Daoy (cell line): Measurements from ENCODE around the gene BDP1. TPM values are rescaled to one million over a fixed set of nuclear protein-coding genes. Genes with fewer than 3 reads are reported as not detected.
A peak's percentile ranks its signal among the peaks of the same experiment; 100 is the strongest.
"Not testable (repeated sequence)": the region's sequence is repeated elsewhere in the genome, so short reads cannot be mapped to it uniquely, and the experiment has no call there.

Experiments
- DNase-seq: peaks from one replicate; pipeline ENCODE4 v3.0.0-alpha.2; 2015; ENCODE audit warnings: low read depth
- total RNA-seq: library from RNA; depleted of rRNA; stranded (reverse); fragments of >200 nt; shearing (Covaris generic); gene quantifications from 2 replicates; pipeline ENCODE4 v1.2.3, GENCODE V29; 2014; rRNA removed

BDP1 gene, protein sequence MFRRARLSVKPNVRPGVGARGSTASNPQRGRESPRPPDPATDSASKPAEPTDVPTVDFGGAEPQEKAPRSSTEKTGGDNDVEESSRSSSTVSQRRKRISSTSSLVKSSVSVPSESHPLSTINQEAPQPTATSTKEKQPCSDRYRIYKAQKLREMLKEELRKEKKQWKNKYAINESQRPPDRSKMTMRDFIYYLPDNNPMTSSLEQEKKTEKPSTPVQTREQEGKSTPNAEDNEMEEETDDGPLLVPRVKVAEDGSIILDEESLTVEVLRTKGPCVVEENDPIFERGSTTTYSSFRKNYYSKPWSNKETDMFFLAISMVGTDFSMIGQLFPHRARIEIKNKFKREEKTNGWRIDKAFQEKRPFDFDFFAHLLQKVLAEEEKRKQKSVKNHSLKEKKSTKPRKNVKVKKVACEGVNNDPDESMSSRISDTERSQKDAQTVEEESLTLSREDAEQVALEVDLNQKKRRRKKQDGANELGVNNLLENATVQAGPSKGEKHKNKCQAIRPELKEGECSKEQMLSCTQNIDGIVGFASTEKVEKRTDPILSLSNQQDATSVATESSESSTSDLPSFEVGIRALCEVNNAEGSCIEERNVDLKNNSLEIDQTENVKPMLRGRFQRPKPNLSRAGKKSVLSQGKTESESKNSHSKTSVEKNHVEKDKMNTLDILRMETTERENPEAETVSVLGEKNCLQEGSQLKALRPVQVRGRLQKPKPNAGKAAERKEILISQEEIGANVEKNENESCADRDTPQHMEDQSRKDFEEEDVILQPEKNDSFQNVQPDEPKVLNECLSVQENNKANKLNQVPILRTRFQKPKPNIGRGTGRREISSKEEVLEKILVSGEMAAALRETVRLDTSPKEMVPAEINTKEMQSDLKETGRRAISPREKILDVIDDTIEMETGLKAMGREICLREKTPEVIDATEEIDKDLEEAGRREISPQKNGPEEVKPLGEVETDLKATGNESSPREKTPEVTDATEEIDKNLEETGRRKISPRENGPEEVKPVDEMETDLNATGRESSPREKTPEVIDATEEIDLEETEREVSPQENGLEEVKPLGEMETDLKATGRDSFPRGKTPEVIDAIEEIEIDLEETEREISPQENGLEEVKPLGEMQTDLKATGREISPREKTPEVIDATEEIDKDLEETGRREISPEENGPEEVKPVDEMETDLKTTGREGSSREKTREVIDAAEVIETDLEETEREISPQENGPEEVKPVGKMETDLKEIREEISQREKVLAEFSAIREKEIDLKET (N-terminal part only)
- total RNA-seq: 20.5 and 21.3 TPM in 2 replicates

DNA sequence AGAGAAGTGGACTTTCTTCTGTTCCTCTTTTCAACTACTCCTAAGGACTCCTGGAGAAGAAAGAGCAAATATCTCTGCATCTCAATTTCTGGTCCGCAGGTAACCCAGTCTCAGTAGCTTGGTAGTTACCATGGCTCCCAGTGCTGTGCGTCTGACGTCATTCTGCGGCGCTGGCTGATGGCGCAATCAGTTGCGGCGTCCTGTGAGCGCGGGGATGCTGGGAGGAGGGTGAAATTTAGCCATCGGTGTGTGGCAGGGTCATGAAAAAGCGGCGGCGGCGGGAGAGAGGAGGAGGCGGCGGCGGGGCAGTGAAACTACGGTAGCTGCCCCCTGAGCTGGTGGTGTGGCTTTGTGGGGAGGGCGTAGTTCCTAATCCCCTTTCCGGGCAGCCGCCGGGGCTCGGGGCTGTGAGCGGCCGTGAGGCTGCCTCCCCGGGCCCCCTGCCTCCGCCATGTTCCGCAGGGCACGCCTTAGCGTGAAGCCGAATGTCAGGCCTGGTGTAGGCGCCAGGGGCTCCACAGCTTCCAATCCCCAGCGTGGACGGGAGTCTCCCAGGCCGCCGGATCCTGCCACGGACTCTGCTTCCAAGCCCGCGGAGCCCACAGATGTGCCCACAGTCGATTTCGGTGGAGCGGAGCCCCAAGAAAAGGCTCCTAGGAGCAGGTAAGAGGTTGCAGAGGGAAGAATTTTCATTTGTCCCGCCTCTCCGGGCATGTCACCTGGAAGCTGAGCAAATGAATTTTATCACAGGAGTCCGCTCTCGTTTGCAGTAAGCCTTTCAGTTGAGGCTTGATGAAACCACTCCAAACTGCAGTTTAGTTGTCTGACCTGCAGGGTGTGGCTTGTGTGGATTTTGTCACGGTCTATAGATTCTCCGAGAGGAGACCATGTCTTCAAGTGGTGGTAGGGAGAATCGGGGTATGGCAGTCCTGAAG, at the start of gene BDP1:
TSS of gene BDP1 (plus strand) at position 225 of the 935 bp plus-strand sequence. CDS start at position 452, 227 bp downstream.
- peak; percentile 98 for DNase-seq

DNA sequence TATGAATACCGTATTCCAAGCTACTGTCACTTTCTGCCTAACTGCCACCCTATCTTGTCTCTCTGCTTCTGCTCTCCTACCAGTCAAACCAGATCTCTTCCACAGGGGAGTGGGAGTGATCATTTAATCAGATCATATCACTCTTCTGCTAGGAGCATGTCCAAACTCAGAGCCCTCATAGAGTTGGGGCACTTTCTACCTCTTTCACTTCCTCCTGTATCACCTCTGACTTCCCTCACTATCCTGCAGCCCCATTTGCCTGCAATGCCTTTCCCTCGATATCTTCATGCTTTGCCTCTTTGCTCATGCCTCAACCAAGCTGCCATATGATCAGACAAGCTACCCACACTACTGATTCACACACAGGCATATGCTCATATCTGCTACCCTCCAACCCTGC, 45.4 kb upstream of the BDP1 start:
- not testable (repeated sequence) for DNase-seq

DNA sequence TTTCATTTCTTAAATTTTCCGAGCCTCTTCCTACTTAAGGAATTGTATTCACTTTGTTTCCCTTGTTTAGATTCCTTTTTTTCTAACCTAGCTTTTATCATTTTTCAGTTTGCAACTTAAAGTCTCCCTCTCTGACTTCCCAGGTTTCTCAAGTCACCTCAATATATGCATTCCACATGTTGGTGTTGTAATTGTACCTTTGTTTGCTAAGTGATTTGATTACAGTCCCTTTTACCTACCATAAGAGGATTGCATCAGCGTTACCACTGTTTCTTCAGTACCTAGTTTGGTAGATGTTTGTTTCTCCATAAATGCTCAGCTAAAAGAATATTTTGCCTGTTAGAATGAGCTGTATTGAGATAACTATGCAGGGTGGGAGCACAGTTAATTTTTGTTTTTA, 39.8 kb upstream of the BDP1 start:
- DNase-seq: not testable (repeated sequence)

DNA sequence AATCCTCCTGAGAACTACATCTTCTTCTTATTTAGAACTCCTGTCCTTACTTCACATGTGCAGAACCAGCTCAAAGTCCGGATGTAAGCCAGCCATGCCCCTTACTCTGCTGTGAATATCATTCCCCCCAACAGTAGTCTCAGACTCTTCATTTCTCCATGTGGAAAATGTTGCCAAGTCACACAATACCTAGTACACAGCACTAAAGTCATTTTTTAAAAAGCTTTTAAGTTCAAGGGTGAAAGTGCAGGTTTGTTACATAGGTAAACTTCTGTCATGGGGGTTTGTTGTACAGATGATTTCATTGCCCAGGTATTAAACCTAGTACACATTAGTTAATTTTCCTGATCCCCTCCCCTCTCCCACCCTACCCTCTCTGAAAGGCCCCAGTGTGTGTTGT, 37.4 kb upstream of the BDP1 start:
- DNase-seq: not testable (repeated sequence)

DNA sequence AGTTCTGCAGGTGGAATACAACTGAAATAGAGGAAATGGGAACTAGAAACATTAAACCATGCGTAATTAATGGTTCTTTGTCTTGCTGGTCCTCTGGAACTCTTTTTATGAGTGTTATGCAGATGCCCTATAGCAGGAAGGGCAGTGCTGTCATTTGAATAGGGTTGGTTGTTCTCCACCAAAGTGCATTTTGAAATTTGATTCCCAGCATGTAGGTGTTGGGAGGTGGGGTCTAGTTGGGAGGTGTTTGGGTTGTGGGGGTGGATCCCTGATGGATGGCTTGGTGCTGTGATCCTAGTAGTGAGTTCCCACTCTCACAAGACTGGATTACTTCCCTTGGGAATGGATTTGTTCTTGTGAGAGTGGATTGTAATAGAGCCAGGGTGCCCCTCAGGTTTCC, 34.2 kb upstream of the BDP1 start:
- DNase-seq: not testable (repeated sequence)

DNA sequence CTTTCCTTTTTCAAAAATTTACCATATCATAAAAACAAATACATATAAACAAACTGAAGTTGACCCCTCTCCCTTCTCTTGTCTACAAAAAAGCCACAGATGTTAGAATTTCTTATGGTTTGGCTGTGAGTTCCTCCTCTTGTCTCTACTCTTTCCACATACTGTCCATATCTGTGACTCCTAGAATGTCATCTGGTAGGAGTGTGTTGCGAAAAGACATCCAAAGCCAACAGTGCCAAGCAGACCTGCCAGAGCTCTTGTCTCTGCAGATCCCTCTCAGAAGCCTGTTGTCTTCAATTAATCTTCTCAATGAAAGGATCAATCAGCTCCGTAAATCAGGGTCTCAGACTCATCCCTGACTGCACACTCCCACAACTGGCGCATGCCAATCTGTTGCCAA, 31.6 kb upstream of the BDP1 start:
- DNase-seq: not testable (repeated sequence)

DNA sequence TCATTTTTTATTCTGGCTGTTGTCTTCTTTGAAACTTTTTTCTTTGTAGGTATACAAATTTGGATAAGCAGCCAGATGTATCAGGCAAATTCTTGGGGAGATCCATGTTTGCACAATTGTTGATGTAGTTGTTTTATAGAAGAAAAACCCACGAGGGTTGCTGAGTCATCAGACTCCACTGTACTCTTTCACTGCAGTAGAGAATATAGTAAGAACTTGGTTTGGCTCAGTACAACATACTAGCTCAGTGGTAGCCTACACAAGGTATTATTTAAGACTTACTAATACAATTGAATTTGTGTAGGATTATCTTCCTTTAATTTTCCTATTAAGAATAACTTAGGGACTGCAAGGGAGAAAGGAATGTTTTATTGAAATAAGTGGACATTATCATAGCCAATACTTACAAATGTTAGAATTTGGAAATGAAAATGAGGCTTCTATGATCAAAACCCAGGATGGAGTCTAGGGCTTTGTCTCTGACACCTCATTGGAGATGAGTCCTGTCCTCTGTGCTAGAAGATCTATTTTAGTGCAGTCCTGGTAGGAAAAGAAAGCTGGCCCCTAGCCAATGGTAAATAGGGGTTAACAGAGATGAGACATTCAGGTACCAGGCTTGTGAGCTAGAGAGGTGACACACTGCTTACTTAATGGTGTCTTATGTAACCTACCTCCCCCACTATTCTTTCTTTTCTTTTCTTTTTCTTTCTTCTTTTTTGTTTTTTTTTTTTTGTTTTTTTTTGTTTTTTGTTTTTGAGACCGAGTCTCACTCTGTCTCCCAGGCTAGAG, 28.6 kb upstream of the BDP1 start:
- DNase-seq: not testable (repeated sequence)

DNA sequence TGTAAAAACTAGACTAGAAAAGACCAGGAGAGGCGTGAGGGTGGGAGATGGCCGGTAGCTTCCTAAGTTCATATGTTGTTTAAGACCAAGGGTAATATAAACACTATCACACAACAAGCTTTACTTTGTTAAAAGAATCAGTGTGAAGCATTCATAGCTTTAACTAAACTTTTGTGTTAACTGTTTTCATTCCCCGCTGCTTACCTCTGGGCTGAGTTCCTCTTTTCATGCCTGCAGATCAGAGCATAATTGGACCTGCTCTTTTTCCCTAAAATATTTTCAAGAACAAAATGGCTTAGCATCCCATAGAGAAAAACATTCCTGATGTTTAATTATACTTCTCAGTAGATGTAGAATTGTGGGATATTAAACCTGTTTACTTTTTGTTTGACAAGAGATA, 23.0 kb upstream of the BDP1 start:
- not testable (repeated sequence) for DNase-seq

DNA sequence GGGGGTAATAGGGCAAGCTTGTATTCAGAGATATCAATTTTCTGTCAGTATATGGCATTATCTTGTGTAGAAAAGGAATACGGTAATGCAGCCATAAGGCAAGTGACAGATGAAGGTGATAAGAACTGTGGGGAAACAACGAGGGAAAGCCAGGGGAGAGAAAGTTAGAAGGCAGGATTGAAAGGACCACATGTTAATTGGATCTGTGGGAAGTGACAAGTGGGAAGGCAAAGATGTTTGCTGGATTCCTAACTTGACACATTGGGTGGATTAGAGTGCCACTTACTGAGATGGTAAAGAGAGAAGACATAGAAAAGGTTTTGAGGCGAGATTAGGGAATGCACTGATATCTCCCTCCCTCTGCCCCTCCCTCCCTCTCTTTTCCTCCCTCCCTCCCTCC, 20.6 kb upstream of the BDP1 start:
- DNase-seq: not testable (repeated sequence)

DNA sequence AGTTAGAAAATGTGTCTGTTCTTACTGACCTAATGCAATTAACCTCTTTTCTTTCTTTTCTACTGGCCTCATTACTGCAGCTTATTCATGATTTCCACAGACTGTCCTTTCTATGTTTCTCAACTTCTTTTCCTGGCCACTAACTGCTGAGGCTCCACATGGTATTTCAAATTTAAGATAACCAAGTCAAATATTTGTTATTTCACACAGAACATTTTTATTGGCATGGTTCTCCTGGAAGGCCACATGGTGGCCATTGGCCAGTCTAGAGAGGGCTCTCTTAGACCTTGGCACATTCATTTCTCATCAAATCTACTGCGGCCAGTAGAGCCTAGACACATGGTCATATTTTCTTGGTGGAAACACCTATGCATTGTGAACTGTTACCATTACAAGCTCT, 13.9 kb upstream of the BDP1 start:
- not testable (repeated sequence) for DNase-seq

DNA sequence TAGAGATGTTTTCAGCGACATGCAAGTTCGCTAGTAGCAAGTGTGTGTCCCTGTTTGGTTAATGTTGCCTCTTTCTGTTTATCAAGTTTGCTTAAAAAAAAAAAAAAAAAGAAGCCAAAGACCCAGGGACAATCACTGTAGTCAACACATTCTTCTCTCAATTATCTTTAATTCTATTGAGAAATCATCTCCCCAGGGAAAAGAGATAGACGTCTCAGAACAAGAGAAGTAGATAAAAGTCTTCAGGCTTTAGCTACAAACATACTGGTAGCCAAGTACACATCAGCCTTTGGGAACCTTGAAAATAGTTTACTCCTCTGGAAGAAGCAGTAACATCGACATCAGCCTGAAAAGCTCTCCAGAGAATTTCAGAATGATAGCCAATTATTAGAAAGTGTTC, 11.6 kb upstream of the BDP1 start:
- DNase-seq: not testable (repeated sequence)

DNA sequence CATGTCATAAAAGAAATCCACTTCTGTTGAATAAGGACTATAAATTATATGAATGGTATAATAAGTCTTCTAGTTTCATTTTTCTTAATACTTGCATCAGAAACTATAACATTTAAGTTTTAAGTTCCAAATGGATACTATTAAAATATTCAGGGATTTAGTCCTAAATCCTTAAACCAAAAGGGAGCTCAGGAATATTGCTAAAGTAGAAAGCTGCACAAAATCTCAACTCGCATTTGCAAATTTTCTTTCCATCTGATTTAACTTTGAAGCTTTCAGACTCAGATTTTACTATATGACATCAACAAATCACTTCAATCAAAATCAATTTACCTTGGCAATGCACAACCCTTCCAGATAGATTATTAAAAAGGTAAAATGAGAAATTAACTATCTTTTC, 10.4 kb upstream of the BDP1 start:
- DNase-seq: not testable (repeated sequence)

DNA sequence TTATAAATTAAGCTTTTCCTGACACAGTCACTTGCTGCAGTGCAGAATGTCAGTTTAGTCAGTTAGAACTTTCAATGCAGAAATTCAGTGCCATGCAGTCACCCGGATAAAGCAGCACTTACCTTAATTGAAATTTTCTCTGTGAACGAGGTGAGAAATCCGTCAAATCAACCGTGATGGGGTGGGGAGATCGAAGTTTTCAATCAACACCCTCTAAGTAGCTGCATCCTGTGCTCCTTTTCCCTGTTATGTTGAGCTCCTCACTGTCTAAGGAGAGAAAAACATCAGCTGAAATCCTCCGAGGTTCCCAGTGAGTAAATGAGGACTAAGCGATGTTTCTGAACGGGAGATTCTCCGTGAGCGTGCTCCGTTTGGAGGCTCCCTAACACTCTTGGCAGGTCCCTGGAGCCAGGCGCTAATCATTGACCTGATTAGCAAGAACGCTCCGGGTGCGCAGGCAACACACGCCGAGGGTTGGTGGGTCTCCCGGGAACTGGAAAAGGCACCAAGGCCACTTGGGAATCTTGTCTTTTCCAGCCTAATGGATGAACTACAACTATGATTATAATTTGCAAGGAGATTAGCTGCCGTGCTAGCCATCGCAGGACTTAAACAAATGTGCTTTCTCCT, 9.8 kb upstream of the BDP1 start:
- not testable (repeated sequence) for DNase-seq

DNA sequence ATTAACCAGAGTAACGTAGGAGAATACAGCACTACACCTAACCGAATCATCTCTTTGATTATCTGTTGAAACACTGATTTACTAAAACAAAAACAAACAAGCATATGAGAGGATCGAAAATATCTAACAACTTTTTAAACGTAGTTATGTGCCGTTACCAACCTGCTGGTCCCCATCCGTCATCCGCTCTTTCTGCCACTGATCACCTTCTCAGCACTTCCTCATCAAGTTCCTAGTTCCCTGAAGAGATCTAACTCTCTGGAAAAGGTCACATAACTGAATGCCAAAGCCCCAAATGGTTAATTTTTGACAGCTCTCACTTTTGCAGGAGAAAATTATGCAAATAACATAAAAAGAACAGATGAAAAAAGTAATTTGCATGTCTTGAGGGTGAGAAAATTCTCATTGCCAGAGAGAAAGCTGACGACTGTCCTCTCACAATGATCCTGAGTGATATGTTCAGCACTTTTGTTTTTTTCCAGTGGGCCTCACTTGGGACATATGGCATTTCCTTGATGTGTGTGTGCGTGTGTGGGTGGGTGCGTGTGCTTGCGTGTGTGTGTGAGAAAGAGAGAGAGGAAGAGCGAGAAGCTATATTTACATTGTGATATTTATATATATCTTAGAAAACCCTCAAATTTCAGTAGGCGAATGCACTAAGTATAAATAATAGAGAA, 8.8 kb upstream of the BDP1 start:
- DNase-seq: not testable (repeated sequence)

DNA sequence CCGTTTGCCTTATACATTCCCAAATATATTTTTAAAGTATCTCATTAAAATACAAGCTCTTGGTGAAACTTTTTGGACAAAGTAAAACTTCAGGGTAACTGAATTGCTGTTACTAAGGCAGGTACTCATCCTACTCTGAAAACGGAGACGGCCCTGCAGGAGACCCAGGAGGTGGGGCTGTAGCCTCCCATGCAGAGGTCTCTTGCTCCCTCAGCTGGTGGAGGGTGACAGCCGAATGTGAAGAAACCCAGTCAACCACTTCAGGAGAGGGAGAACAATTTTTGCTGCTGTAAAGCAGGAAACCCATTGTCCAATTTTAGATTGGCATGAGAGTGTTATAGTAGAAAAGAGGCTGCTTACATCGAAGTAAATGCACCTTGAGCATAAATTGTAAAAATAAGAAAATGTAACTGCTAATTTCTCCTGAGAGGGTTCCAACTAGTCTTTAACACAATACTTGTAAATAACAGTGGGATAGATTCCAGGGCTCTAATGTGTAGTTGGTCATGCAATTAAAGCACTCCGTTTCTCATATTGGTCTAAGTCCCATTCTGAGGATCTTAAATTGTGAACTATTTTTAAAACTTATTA, 8.1 kb upstream of the BDP1 start:
- DNase-seq: peak; percentile 59

DNA sequence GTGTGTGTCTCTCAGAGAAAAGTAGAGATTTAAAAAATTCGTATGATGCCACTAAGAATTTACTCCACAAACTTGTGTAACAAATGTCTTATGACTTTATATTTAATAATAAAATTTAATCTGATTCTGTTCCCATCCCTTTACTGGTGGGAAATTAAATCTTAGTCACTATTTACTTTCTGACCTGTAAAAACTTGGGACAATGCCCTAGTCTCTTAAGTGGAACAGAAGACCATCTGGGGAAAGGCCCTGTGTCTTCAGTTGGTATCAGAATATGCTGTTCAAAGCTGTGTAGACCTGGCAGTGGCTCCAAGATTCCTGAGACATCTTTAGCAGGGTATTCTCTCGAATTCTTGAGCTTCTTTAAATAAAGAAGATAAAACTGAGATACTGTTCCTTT, 2.6 kb upstream of the BDP1 start:
- no peak for DNase-seq

DNA sequence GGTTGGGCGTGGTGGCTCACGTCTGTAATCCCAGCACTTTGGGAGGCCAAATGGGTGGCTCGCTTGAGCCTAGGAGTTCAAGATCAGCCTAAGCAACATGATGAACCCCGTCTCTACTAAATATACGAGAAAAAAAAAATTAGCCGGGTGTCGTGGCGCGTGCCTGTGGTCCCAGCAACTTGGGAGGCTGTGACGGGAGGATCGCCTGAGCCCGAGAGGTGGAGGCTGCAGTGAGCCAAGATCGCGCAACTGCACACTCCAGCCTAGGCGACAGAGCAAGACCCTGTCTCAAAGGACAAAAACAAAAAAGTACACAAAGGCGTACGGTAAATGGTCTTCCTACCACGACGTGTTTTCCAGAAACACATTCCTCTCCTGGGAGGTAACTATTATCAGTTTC, 538 bp upstream of the BDP1 start:
- DNase-seq: no peak

DNA sequence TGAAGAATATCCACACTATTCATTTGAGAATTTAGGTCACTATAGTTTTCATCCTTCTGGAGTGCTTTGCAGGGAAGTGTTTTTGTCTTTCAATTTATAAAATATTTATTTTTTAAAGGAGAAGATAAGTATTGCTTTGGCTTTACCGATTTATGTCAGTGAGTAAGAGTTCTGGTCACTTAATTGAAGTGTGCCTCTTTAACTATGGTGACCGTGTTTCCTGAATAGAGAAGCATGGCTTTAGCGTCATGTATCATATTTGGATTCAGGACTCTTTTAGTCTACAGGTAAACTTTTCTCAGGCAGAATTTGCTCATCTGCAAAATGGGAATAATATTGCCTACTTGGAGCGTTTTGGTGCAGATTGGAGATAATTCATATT, 902 bp downstream of the BDP1 start:
- no peak for DNase-seq
